WTC11 (cell line): ENCODE results near the gene MMS19. TPM values are rescaled to one million over a fixed set of nuclear protein-coding genes. Genes with fewer than 3 reads are reported as not detected.

Experiments
- ATAC-seq: fragments of 200-7000 bp; cut with Tn5 transposase; 2 replicates; pipeline ENCODE4 v1.10.0; 2021; ENCODE audit warnings: mild to moderate bottlenecking, moderate library complexity
- CTCF ChIA-PET: fragments of 300-600 bp; sonication (Branson Sonifier 250); formaldehyde crosslinking; loops from one replicate; lab custom pipeline; 2021; ENCODE audit warnings: antibody characterized with exemption; lab: Charles Lee
- POLR2A ChIA-PET: fragments of 350-600 bp; sonication (Branson Sonifier 250); formaldehyde crosslinking; loops from one replicate; lab custom pipeline; 2021; ENCODE audit warnings: antibody characterized with exemption; lab: Charles Lee
- DNase-seq: peaks from one replicate; pipeline ENCODE4 v3.0.0; 2021; ENCODE audit warnings: low spot score
- H3K27ac Mint-ChIP-seq: 2 replicates; pipeline ENCODE4 v1.8.0; 2021; ENCODE audit warnings: mixed read lengths
- H3K27me3 Mint-ChIP-seq: 2 replicates; pipeline ENCODE4 v1.8.0; 2021; ENCODE audit warnings: low read depth, mild to moderate bottlenecking, moderate library complexity, mixed read lengths
- H3K36me3 Mint-ChIP-seq: 2 replicates; pipeline ENCODE4 v1.8.0; 2021; ENCODE audit warnings: mixed read lengths
- H3K4me1 Mint-ChIP-seq: 2 replicates; pipeline ENCODE4 v1.8.0; 2022; ENCODE audit warnings: mixed read lengths
- H3K4me3 Mint-ChIP-seq: 2 replicates; pipeline ENCODE4 v1.8.0; 2021; ENCODE audit warnings: mild to moderate bottlenecking, moderate library complexity, mixed read lengths
- H3K9me3 Mint-ChIP-seq: 2 replicates; pipeline ENCODE4 v1.8.0; 2021; ENCODE audit warnings: mixed read lengths
- E2F1 ChIP-seq: sonication (generic); formaldehyde crosslinking; IDR thresholded peaks from 2 replicates; pipeline ENCODE4 v1.8.0; 2022; ENCODE audit warnings: mild to moderate bottlenecking, missing genetic modification reagents
- E2F5 ChIP-seq: sonication (generic); formaldehyde crosslinking; IDR thresholded peaks from 2 replicates; pipeline ENCODE4 v1.8.1; 2022; ENCODE audit warnings: mild to moderate bottlenecking, moderate library complexity, missing genetic modification reagents
- NR3C1 ChIP-seq: sonication (generic); formaldehyde crosslinking; conservative IDR thresholded peaks from 2 replicates; pipeline ENCODE4 v1.8.1; 2023; ENCODE audit warnings: low read depth, mild to moderate bottlenecking, missing genetic modification reagents
- PRDM15 ChIP-seq: sonication (generic); formaldehyde crosslinking; IDR thresholded peaks from 2 replicates; pipeline ENCODE4 v1.8.0; 2022; ENCODE audit warnings: missing genetic modification reagents
- SMAD3 ChIP-seq: sonication (generic); formaldehyde crosslinking; IDR thresholded peaks from 2 replicates; pipeline ENCODE4 v1.8.0; 2022; ENCODE audit warnings: missing genetic modification reagents, mild to moderate bottlenecking, borderline replicate concordance
- SP1 ChIP-seq: sonication (generic); formaldehyde crosslinking; conservative IDR thresholded peaks from 2 replicates; pipeline ENCODE4 v1.8.1; 2022; ENCODE audit warnings: missing genetic modification reagents
- STAT6 ChIP-seq: sonication (generic); formaldehyde crosslinking; conservative IDR thresholded peaks from 2 replicates; pipeline ENCODE4 v1.8.1; 2023; ENCODE audit warnings: mild to moderate bottlenecking, low read depth, missing genetic modification reagents, moderate library complexity
- ZNF138 ChIP-seq: sonication (generic); formaldehyde crosslinking; conservative IDR thresholded peaks from 2 replicates; pipeline ENCODE4 v1.8.1; 2022; ENCODE audit warnings: mild to moderate bottlenecking, moderate library complexity, missing genetic modification reagents
- ZNF232 ChIP-seq: sonication (generic); formaldehyde crosslinking; IDR thresholded peaks from 2 replicates; pipeline ENCODE4 v1.8.0; 2022; ENCODE audit warnings: mild to moderate bottlenecking, missing genetic modification reagents
- ZNF263 ChIP-seq: sonication (generic); formaldehyde crosslinking; IDR thresholded peaks from 2 replicates; pipeline ENCODE4 v1.8.1; 2022; ENCODE audit warnings: low read depth, mild to moderate bottlenecking, moderate library complexity, missing genetic modification reagents
- ZNF317 ChIP-seq: sonication (generic); formaldehyde crosslinking; IDR thresholded peaks from 2 replicates; pipeline ENCODE4 v1.8.1; 2023; ENCODE audit warnings: low read depth, mild to moderate bottlenecking, moderate library complexity, missing genetic modification reagents, borderline replicate concordance
- ZNF532 ChIP-seq: fragments of 250-450 bp; sonication (Bioruptor Pico); IDR thresholded peaks from 2 replicates; pipeline ENCODE4 v1.9.0; 2021; ENCODE audit warnings: mild to moderate bottlenecking, borderline replicate concordance
- ZSCAN18 ChIP-seq: fragments of 250-450 bp; sonication (Bioruptor Pico); IDR thresholded peaks from 2 replicates; pipeline ENCODE4 v2.1.2; 2022; ENCODE audit warnings: mild to moderate bottlenecking, moderate library complexity
- total RNA-seq: library from RNA; stranded (reverse); gene quantifications from 3 replicates; pipeline ENCODE4 v1.2.3, GENCODE V29; 2021

MMS19 gene
- total RNA-seq, 1 experiment from 2014 or later, result 135 TPM

GRCh38 chr10:97462309-97462708 lies 35.9 kb downstream of the MMS19 start:
- CTCF ChIA-PET, result interaction anchor here (0.8 to 1.6 kb wide), 5 partner anchors 17 to 92 kb away, joined by 3 to 4 read pairs (median 4); no protein-coding TSS in a partner anchor

GRCh38 chr10:97459933-97460332 lies 38.3 kb downstream of the MMS19 start:
- CTCF ChIA-PET, result interaction anchor here (1.0 kb wide), 1 partner anchor 94 kb away, joined by 3 read pairs; no protein-coding TSS in a partner anchor
- Mint-ChIP-seq H3K36me3 (peaks cover 84% of the 10 kb centered on the region), H3K27me3 (no peaks in the 10 kb centered on the region), H3K4me3 (no peak overlapping the region), H3K27ac (no peak overlapping the region), H3K4me1 (no peaks in the 10 kb centered on the region), H3K9me3 (0 out of 2 replicates have a peak, but pooled peaks cover 5% of the 10 kb centered on the region)
- TF ChIP-seq PRDM15, result no peak
- no peak for TF ChIP-seq ZNF138 (CRISPR knock-in tag)
- no peak for TF ChIP-seq E2F5 (CRISPR knock-in tag)
- TF ChIP-seq ZNF532, result no peak
- ATAC-seq (no peak), DNase-seq (no peak)
- POLR2A ChIA-PET, result no interaction called here

More at GRCh38 chr10:97462309-97462708, 35.9 kb downstream of the MMS19 start:
- ATAC-seq (no peak), DNase-seq (no peak)
- POLR2A ChIA-PET, result no interaction called here
- Mint-ChIP-seq H3K36me3 (peaks cover 76% of the 10 kb centered on the region), H3K27me3 (no peaks in the 10 kb centered on the region), H3K27ac (no peak overlapping the region), H3K9me3 (0 out of 2 replicates have a peak, but pooled peaks cover 5% of the 10 kb centered on the region), H3K4me1 (no peaks in the 10 kb centered on the region), H3K4me3 (no peak overlapping the region)
- no peak for TF ChIP-seq NR3C1

GRCh38 chr10:97459111-97459510 lies 39.1 kb downstream of the MMS19 start:
- H3K27ac Mint-ChIP-seq, result no peak overlapping the region
- ATAC-seq (no peak), DNase-seq (no peak)
- H3K27me3 Mint-ChIP-seq, result no peaks in the 10 kb centered on the region
- no peaks in the 10 kb centered on the region for H3K4me1 Mint-ChIP-seq
- H3K4me3 Mint-ChIP-seq, result no peak overlapping the region
- ChIA-PET POLR2A (no interaction called here), CTCF (no interaction called here)
- no peak for TF ChIP-seq ZNF138 (CRISPR knock-in tag)
- TF ChIP-seq E2F1 (CRISPR knock-in tag), result no peak
- no peak for TF ChIP-seq SMAD3 (CRISPR knock-in tag)
- peaks cover 78% of the 10 kb centered on the region for H3K36me3 Mint-ChIP-seq
- H3K9me3 Mint-ChIP-seq, result 0 out of 2 replicates have a peak, but pooled peaks cover 5% of the 10 kb centered on the region

GRCh38 chr10:97456686-97457065 lies 41.5 kb downstream of the MMS19 start:
- Mint-ChIP-seq H3K27ac (peak overlapping the region; percentile 49), H3K27me3 (no peaks in the 10 kb centered on the region), H3K4me3 (no peak overlapping the region), H3K36me3 (peaks cover 80% of the 10 kb centered on the region), H3K9me3 (0 out of 2 replicates have a peak, but pooled peaks cover 5% of the 10 kb centered on the region), H3K4me1 (no peaks in the 10 kb centered on the region)
- ChIA-PET POLR2A (interaction anchor here (0.5 to 1.2 kb wide), 3 partner anchors 55 to 183 kb away, joined by 3 read pairs; partner anchors contain the start of gene PI4K2A), CTCF (interaction anchor here (0.9 kb wide), 1 partner anchor 155 kb away, joined by 4 read pairs; no protein-coding TSS in a partner anchor)
- DNase-seq, result no peak
- no peak for ATAC-seq
- TF ChIP-seq SP1 (CRISPR knock-in tag) (no peak), ZNF263 (CRISPR knock-in tag) (no peak), STAT6 (CRISPR knock-in tag) (no peak), ZNF317 (CRISPR knock-in tag) (no peak), ZSCAN18 (CRISPR knock-in tag) (no peak), ZNF232 (CRISPR knock-in tag) (no peak)
